SK-N-SH treated with all-trans-retinoic acid at 6 μM for 48 hours (cell line): ENCODE results near the gene MLPH.

ENCODE experiments used
- ATAC-seq: fragments of 200-7000 bp; cut with Tn5 transposase; 3 replicates; pipeline ENCODE4 v1.9.1; 2020; ENCODE audit warnings: mild to moderate bottlenecking, moderate library complexity
- ARNTL ChIP-seq: fragments of 450-650 bp; formaldehyde crosslinking; IDR thresholded peaks from 2 replicates; pipeline ENCODE4 v1.5.0; 2020; ENCODE audit warnings: low read depth, mild to moderate bottlenecking, moderate library complexity, borderline replicate concordance
- BACH2 ChIP-seq: fragments of 250-450 bp; sonication (Bioruptor Pico); IDR thresholded peaks from 2 replicates; pipeline ENCODE4 v1.9.0; 2021; ENCODE audit warnings: mild to moderate bottlenecking, borderline replicate concordance
- CSDC2 ChIP-seq: fragments of 250-450 bp; sonication (Bioruptor Pico); IDR thresholded peaks from 2 replicates; pipeline ENCODE4 v1.5.0; 2020; ENCODE audit warnings: mild to moderate bottlenecking, moderate library complexity
- ISL1 ChIP-seq: fragments of 250-450 bp; sonication (Bioruptor Pico); IDR thresholded peaks from 2 replicates; pipeline ENCODE4 v2.1.2; 2022; ENCODE audit warnings: mild to moderate bottlenecking, moderate library complexity
- OSR1 ChIP-seq: fragments of 250-450 bp; sonication (Bioruptor Pico); IDR thresholded peaks from 2 replicates; pipeline ENCODE4 v1.8.0; 2022; ENCODE audit warnings: moderate library complexity, mild to moderate bottlenecking, inconsistent platforms
- PATZ1 ChIP-seq: fragments of 250-450 bp; sonication (Bioruptor Pico); IDR thresholded peaks from 2 replicates; pipeline ENCODE4 v1.8.0; 2020; ENCODE audit warnings: mild to moderate bottlenecking, moderate library complexity, borderline replicate concordance
- POU6F1 ChIP-seq: fragments of 250-450 bp; sonication (Bioruptor Pico); IDR thresholded peaks from 2 replicates; pipeline ENCODE4 v1.8.0; 2021; ENCODE audit warnings: low read depth, mild to moderate bottlenecking, moderate library complexity, borderline replicate concordance
- PPARA ChIP-seq: fragments of 250-450 bp; sonication (Bioruptor Pico); IDR thresholded peaks from 2 replicates; pipeline ENCODE4 v1.5.0; 2020; ENCODE audit warnings: mild to moderate bottlenecking, borderline replicate concordance
- RARB ChIP-seq: fragments of 250-450 bp; sonication (Bioruptor Pico); IDR thresholded peaks from 2 replicates; pipeline ENCODE4 v1.8.0; 2021; ENCODE audit warnings: mild to moderate bottlenecking, moderate library complexity
- SNAI2 ChIP-seq: fragments of 250-450 bp; sonication (Bioruptor Pico); IDR thresholded peaks from 2 replicates; pipeline ENCODE4 v1.5.0; 2020; ENCODE audit warnings: mild to moderate bottlenecking, moderate library complexity
- TCF4 ChIP-seq: fragments of 250-450 bp; sonication (Bioruptor Pico); IDR thresholded peaks from 2 replicates; pipeline ENCODE4 v1.8.0; 2021; ENCODE audit warnings: mild to moderate bottlenecking, moderate library complexity, borderline replicate concordance
- TOX ChIP-seq: fragments of 250-450 bp; sonication (Bioruptor Pico); IDR thresholded peaks from 2 replicates; pipeline ENCODE4 v1.8.0; 2021; ENCODE audit warnings: mild to moderate bottlenecking, moderate library complexity, borderline replicate concordance
- TSHZ2 ChIP-seq: fragments of 250-450 bp; sonication (Bioruptor Pico); IDR thresholded peaks from 2 replicates; pipeline ENCODE4 v1.5.0; 2020; ENCODE audit warnings: mild to moderate bottlenecking, moderate library complexity
- ZC3H10 ChIP-seq: fragments of 250-450 bp; sonication (Bioruptor Pico); IDR thresholded peaks from 2 replicates; pipeline ENCODE4 v1.5.1; 2021; ENCODE audit warnings: mild to moderate bottlenecking, moderate library complexity
- ZFP30 ChIP-seq: fragments of 450-650 bp; formaldehyde crosslinking; IDR thresholded peaks from 2 replicates; pipeline ENCODE4 v1.5.0; 2022; ENCODE audit warnings: mild to moderate bottlenecking, moderate library complexity
- ZNF70 ChIP-seq: fragments of 450-650 bp; formaldehyde crosslinking; IDR thresholded peaks from 2 replicates; pipeline ENCODE4 v1.5.0; 2020; ENCODE audit warnings: mild to moderate bottlenecking, moderate library complexity
- ZNF8 ChIP-seq: fragments of 450-650 bp; formaldehyde crosslinking; IDR thresholded peaks from 2 replicates; pipeline ENCODE4 v1.5.0; 2020; ENCODE audit warnings: mild to moderate bottlenecking, moderate library complexity

MLPH gene

GRCh38 chr2:237567276-237568029 is 80.4 kb downstream of the MLPH start:
- no peak for ATAC-seq
- no peak for TF ChIP-seq ISL1 (CRISPR knock-in tag)
- no peak for TF ChIP-seq SNAI2 (CRISPR knock-in tag)
- no peak for TF ChIP-seq CSDC2 (CRISPR knock-in tag)
- TF ChIP-seq PPARA (CRISPR knock-in tag): no peak
- TF ChIP-seq ZC3H10: no peak
- TF ChIP-seq POU6F1: no peak
- no peak for TF ChIP-seq BACH2 (CRISPR knock-in tag)
- TF ChIP-seq ZNF8 (CRISPR knock-in tag): no peak
- no peak for TF ChIP-seq OSR1 (CRISPR knock-in tag)

- TF ChIP-seq TSHZ2 (CRISPR knock-in tag) (no peak), ARNTL (CRISPR knock-in tag) (no peak), ZNF8 (CRISPR knock-in tag) (no peak), ZNF70 (CRISPR knock-in tag) (no peak), BACH2 (CRISPR knock-in tag) (no peak)
- ATAC-seq: no peak
These were observed 81.1 kb downstream of the MLPH start for GRCh38 chr2:237568121-237568660.

GRCh38 chr2:237569041-237569440 is 82.0 kb downstream of the MLPH start:
- ATAC-seq: no peak
- TF ChIP-seq TSHZ2 (CRISPR knock-in tag): no peak
- no peak for TF ChIP-seq PPARA (CRISPR knock-in tag)
- TF ChIP-seq TCF4 (CRISPR knock-in tag): no peak
- TF ChIP-seq RARB (CRISPR knock-in tag): no peak
- TF ChIP-seq ZNF70 (CRISPR knock-in tag): no peak
- TF ChIP-seq PATZ1: no peak
- no peak for TF ChIP-seq ZNF8 (CRISPR knock-in tag)
- no peak for TF ChIP-seq TOX (CRISPR knock-in tag)
- no peak for TF ChIP-seq ZFP30 (CRISPR knock-in tag)
- TF ChIP-seq POU6F1: no peak
